Upper lobe of left lung (tissue), 6 donors: ENCODE measurements around the gene C6orf132. TPM values are rescaled to one million over a fixed set of nuclear protein-coding genes. Genes with fewer than 3 reads are reported as not detected.

Experiments used
- ATAC-seq, 2 donors: fragments of 200-7000 bp; cut with Tn5 transposase; one replicate each; pipeline ENCODE4 v1.9.1; 2022; ENCODE audit warnings: mild to moderate bottlenecking in 2 of 2, moderate library complexity in 2 of 2; ENCODE audit not compliant: low FRiP score in 2 of 2
- DNase-seq, 2 donors: peaks; one replicate each; pipeline ENCODE4 v3.0.0-alpha.2; 2019 to 2020
- H3K27ac ChIP-seq, 4 donors: fragments of 200-600 bp; sonication (generic); one replicate each; pipeline ENCODE4 v1.5.1; 2016 to 2019
- H3K27me3 ChIP-seq, 4 donors: fragments of 200-600 bp; sonication (generic); one replicate each; pipeline ENCODE4 v1.5.1; 2017 to 2019
- H3K36me3 ChIP-seq, 4 donors: fragments of 200-600 bp; sonication (generic); one replicate each; pipeline ENCODE4 v1.5.1; 2016 to 2019
- H3K4me1 ChIP-seq, 4 donors: fragments of 200-600 bp; sonication (generic); one replicate each; pipeline ENCODE4 v1.5.1; 2018 to 2019
- H3K4me3 ChIP-seq, 4 donors: fragments of 200-600 bp; sonication (generic); one replicate each; pipeline ENCODE4 v1.5.1; 2017 to 2019; ENCODE audit warnings: mild to moderate bottlenecking in 2 of 4, moderate library complexity in 1 of 4
- H3K9me3 ChIP-seq, 4 donors: fragments of 200-600 bp; sonication (generic); one replicate each; pipeline ENCODE4 v1.5.1; 2018 to 2019
- CTCF ChIP-seq, 6 experiments: fragments of 450-650 bp in 4 of 6; fragments of 200-600 bp in 2 of 6; sonication (generic) in 2 of 6; IDR thresholded peaks; one replicate each; pipeline ENCODE4 v1.5.1; 2016 to 2019; ENCODE audit warnings: antibody characterized with exemption in 6 of 6
- EP300 ChIP-seq, 4 donors: sonication (generic); formaldehyde crosslinking; IDR thresholded peaks; one replicate each; pipeline ENCODE4 v1.5.1; 2017; ENCODE audit warnings: antibody characterized with exemption in 4 of 4, control low read depth in 2 of 4
- POLR2A ChIP-seq, 4 donors: fragments of 450-650 bp; IDR thresholded peaks; one replicate each; pipeline ENCODE4 v1.5.1; 2016 to 2017; ENCODE audit warnings: antibody characterized with exemption in 4 of 4, mild to moderate bottlenecking in 2 of 4
- POLR2AphosphoS5 ChIP-seq, 2 donors: sonication (generic); formaldehyde crosslinking; IDR thresholded peaks; one replicate each; pipeline ENCODE4 v1.5.1; 2017; ENCODE audit warnings: antibody characterized with exemption in 2 of 2
- WGBS, 2 donors: methylation state at CpG; one replicate each; pipeline ENCODE4 v1.1.5; 2017 to 2018; 5-methylcytosine and 5-hydroxymethylcytosine counted together
- total RNA-seq, 6 donors: library from RNA; depleted of rRNA in 4 of 6; stranded (reverse); fragments of >200 nt in 4 of 6; gene quantifications; one replicate each; pipeline versions ENCODE4 v1.1.0 to v1.2.1, GENCODE V29; 2016 to 2021
- donor health status: DM: no; HTN: no; CAD: no; lungs with moderate emphysema.
- donor health status: DM: no; HTN: yes; CAD: no; lungs with severe emphysema.

C6orf132 gene
- total RNA-seq, 6 donors from 2014 or later: 9.4 to 26.3 (median 17.0) TPM

- H3K4me1 ChIP-seq: peaks cover 0 to 5% (median 1%) of the 10 kb centered on the region in 4 donors
- TF ChIP-seq EP300 (IDR thresholded peaks at IDR 0.05): no peak
- TF ChIP-seq POLR2A (IDR thresholded peaks at IDR 0.05): no peak
- no peak for TF ChIP-seq POLR2AphosphoS5 (IDR thresholded peaks at IDR 0.05)
- TF ChIP-seq CTCF (IDR thresholded peaks at IDR 0.05): no peak
- DNase-seq (no peak), ATAC-seq (no peak)
- no peak overlapping the region for H3K27ac ChIP-seq
- no peak overlapping the region for H3K4me3 ChIP-seq
- 90 to 95% methylated on average over 11 of the region's 11 CpGs for WGBS, 2 donors
- no peaks in the 10 kb centered on the region for H3K27me3 ChIP-seq
- H3K36me3 ChIP-seq: peaks cover 7 to 67% (median 51%) of the 10 kb centered on the region in 4 donors
- no peaks in the 10 kb centered on the region for H3K9me3 ChIP-seq
Observed at GRCh38 chr6:42078386-42078785, 64.0 kb downstream of the C6orf132 start.

DNA sequence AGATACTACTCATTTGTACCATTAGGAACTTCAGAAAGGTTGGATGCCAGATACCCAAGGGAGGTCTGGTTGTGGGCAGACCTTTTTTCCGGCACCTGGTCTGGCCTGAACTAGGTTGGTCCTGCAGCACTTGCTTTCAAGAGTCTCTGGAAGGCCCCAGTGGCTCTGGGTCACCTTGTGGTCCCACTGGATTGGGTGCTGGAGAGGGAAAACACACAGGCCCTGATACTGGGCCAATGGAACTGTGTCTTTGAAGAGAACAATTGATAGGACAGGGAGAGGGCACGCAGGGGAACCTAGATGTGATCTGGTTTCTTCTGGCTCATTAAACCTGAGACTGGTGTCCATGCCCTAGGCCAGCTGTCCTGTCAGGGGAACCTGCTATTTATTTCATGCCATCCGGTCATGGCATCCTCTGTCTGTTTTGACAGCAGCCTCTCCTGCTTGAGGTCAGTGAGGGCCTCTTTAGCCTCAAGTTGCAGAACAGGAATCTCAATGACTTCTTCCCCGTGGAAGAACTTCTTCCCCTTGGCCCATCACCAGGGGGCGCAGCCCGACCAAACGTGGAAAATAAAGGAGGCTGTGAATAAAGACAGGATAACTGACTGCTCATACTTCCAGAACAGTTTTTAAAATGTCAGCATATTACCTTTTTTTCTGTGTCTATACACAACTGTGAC lies 67.1 kb downstream of the C6orf132 start:
- peaks cover 0 to 5% (median 1%) of the 10 kb centered on the region in 4 donors for H3K4me1 ChIP-seq
- H3K36me3 ChIP-seq: peaks cover 22 to 84% (median 68%) of the 10 kb centered on the region in 4 donors
- DNase-seq: peak in 1 of 2 donors; percentile 78
- H3K27me3 ChIP-seq: no peaks in the 10 kb centered on the region
- no peak overlapping the region for H3K27ac ChIP-seq
- TF ChIP-seq CTCF (IDR thresholded peaks at IDR 0.05) (peak; percentile 53 to 88 (median 77)), POLR2AphosphoS5 (IDR thresholded peaks at IDR 0.05) (no peak)
- ATAC-seq: peak; percentile 66 to 85
- no peaks in the 10 kb centered on the region for H3K9me3 ChIP-seq
- WGBS, 2 donors: 39 to 40% methylated on average over 7 of the region's 7 CpGs
- H3K4me3 ChIP-seq: no peak overlapping the region

DNA sequence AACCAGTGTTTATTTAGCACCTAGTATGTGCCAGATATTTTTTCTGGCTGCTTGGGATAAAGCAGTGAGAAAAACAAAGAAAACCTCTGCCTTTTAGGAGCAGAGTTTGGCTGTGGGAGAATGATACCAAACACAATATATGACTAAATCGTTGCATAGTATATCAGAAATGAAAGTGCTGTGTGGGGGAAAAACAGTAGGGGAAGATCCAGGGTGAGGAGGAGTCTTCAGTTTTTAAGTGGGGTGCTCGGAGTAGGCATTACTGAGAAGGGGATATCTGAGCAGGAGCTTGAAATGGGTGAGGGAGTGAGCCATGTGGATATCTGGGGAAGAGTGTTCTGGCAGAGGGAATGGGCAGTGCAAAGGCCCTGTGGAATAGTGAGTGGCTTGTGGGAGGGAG lies 69.1 kb downstream of the C6orf132 start:
- no peaks in the 10 kb centered on the region for H3K9me3 ChIP-seq
- H3K4me3 ChIP-seq: no peak overlapping the region
- H3K4me1 ChIP-seq: peaks cover 0 to 5% (median 1%) of the 10 kb centered on the region in 4 donors
- peaks cover 36 to 87% (median 73%) of the 10 kb centered on the region in 4 donors for H3K36me3 ChIP-seq
- no peak for DNase-seq
- no peak overlapping the region for H3K27ac ChIP-seq
- no peaks in the 10 kb centered on the region for H3K27me3 ChIP-seq
- TF ChIP-seq POLR2AphosphoS5 (IDR thresholded peaks at IDR 0.05) (no peak), EP300 (IDR thresholded peaks at IDR 0.05) (no peak), POLR2A (IDR thresholded peaks at IDR 0.05) (no peak), CTCF (IDR thresholded peaks at IDR 0.05) (no peak)
- 88 to 89% methylated on average over 2 of the region's 2 CpGs for WGBS, 2 donors
- ATAC-seq: no peak

GRCh38 chr6:42071881-42072583 lies 70.4 kb downstream of the C6orf132 start:
- Histone ChIP-seq H3K9me3 (no peaks in the 10 kb centered on the region), H3K27me3 (no peaks in the 10 kb centered on the region), H3K27ac (no peak overlapping the region), H3K4me3 (no peak overlapping the region), H3K36me3 (peaks cover 40 to 87% (median 73%) of the 10 kb centered on the region in 4 donors), H3K4me1 (peaks cover 0 to 5% (median 1%) of the 10 kb centered on the region in 4 donors)
- ATAC-seq: no peak
- WGBS, 2 donors: 73 to 79% methylated on average over 6 of the region's 6 CpGs
- TF ChIP-seq EP300 (IDR thresholded peaks at IDR 0.05) (no peak), POLR2AphosphoS5 (IDR thresholded peaks at IDR 0.05) (no peak), CTCF (IDR thresholded peaks at IDR 0.05) (no peak), POLR2A (IDR thresholded peaks at IDR 0.05) (no peak)
- no peak for DNase-seq
